Neural cell (in vitro differentiated cells): ENCODE measurements around the gene CAMKMT.
A peak's percentile ranks its signal among the peaks of the same experiment; 100 is the strongest.

Experiments used
- EP300 ChIP-seq: fragments of 450-650 bp; conservative IDR thresholded peaks from 2 replicates; pipeline ENCODE4 v1.6.1; 2014; ENCODE audit warnings: antibody characterized with exemption, mild to moderate bottlenecking, moderate library complexity; ENCODE audit not compliant: poor library complexity, severe bottlenecking
- EZH2 ChIP-seq: fragments of 200-600, 300-800 bp; shearing (Covaris generic), sonication (generic); IDR thresholded peaks from 2 replicates; pipeline ENCODE4 v1.6.1; 2014; ENCODE audit warnings: antibody characterized with exemption, low read length, borderline replicate concordance, mild to moderate bottlenecking; ENCODE audit not compliant: insufficient read depth, poor library complexity, severe bottlenecking
- MXI1 ChIP-seq: fragments of 450-650 bp; conservative IDR thresholded peaks from 2 replicates; pipeline ENCODE4 v1.6.1; 2014; ENCODE audit warnings: antibody characterized with exemption, mild to moderate bottlenecking; ENCODE audit not compliant: poor library complexity, severe bottlenecking
- POLR2AphosphoS5 ChIP-seq: IDR thresholded peaks from 2 replicates; pipeline ENCODE4 v1.6.1; 2012
- RAD21 ChIP-seq: fragments of 450-650 bp; conservative IDR thresholded peaks from 2 replicates; pipeline ENCODE4 v1.6.1; 2014; ENCODE audit warnings: antibody characterized with exemption, mild to moderate bottlenecking, moderate library complexity
- SMC3 ChIP-seq: fragments of 450-650 bp; conservative IDR thresholded peaks from 2 replicates; pipeline ENCODE4 v1.6.1; 2014; ENCODE audit warnings: antibody characterized with exemption, mild to moderate bottlenecking, moderate library complexity; ENCODE audit not compliant: poor library complexity
- TAF1 ChIP-seq: IDR thresholded peaks from 2 replicates; pipeline ENCODE4 v1.6.1; 2012; ENCODE audit warnings: low read depth
- TF ChIP-seq, protein P1 (sequence below): fragments of 450-650 bp; IDR thresholded peaks from 2 replicates; pipeline ENCODE4 v1.5.1; 2014; ENCODE audit warnings: antibody characterized with exemption, mild to moderate bottlenecking, moderate library complexity; ENCODE audit not compliant: poor library complexity, severe bottlenecking
- TF ChIP-seq, protein P2 (sequence below): IDR thresholded peaks from 2 replicates; pipeline ENCODE4 v1.6.1; 2012; ENCODE audit warnings: borderline replicate concordance

DNA sequence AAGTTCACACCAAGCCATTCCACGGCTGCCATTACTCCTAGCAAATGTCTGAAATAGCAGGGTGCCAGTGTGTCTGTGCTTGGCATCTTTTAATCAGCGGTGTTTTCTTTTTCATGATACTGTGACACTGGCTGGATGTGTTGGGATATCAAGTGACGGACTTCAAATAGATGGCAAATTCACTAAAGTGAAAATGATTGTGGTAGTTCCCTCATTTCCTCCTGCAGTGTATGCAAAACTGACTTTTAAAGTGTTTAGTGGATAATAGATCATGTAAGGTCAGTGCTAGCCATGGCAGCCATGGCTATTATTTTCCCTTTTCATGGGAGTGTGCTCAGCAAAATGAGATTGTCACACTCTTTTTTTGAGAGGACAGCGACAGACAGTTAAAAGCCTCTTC lies 318.2 kb downstream of the CAMKMT start:
- TF ChIP-seq, protein P1, sequence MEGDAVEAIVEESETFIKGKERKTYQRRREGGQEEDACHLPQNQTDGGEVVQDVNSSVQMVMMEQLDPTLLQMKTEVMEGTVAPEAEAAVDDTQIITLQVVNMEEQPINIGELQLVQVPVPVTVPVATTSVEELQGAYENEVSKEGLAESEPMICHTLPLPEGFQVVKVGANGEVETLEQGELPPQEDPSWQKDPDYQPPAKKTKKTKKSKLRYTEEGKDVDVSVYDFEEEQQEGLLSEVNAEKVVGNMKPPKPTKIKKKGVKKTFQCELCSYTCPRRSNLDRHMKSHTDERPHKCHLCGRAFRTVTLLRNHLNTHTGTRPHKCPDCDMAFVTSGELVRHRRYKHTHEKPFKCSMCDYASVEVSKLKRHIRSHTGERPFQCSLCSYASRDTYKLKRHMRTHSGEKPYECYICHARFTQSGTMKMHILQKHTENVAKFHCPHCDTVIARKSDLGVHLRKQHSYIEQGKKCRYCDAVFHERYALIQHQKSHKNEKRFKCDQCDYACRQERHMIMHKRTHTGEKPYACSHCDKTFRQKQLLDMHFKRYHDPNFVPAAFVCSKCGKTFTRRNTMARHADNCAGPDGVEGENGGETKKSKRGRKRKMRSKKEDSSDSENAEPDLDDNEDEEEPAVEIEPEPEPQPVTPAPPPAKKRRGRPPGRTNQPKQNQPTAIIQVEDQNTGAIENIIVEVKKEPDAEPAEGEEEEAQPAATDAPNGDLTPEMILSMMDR = no peak
- TF ChIP-seq, protein P2, sequence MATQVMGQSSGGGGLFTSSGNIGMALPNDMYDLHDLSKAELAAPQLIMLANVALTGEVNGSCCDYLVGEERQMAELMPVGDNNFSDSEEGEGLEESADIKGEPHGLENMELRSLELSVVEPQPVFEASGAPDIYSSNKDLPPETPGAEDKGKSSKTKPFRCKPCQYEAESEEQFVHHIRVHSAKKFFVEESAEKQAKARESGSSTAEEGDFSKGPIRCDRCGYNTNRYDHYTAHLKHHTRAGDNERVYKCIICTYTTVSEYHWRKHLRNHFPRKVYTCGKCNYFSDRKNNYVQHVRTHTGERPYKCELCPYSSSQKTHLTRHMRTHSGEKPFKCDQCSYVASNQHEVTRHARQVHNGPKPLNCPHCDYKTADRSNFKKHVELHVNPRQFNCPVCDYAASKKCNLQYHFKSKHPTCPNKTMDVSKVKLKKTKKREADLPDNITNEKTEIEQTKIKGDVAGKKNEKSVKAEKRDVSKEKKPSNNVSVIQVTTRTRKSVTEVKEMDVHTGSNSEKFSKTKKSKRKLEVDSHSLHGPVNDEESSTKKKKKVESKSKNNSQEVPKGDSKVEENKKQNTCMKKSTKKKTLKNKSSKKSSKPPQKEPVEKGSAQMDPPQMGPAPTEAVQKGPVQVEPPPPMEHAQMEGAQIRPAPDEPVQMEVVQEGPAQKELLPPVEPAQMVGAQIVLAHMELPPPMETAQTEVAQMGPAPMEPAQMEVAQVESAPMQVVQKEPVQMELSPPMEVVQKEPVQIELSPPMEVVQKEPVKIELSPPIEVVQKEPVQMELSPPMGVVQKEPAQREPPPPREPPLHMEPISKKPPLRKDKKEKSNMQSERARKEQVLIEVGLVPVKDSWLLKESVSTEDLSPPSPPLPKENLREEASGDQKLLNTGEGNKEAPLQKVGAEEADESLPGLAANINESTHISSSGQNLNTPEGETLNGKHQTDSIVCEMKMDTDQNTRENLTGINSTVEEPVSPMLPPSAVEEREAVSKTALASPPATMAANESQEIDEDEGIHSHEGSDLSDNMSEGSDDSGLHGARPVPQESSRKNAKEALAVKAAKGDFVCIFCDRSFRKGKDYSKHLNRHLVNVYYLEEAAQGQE = no peak
- TF ChIP-seq POLR2AphosphoS5 = peak; percentile 3
- TF ChIP-seq EP300 = no peak
- TF ChIP-seq TAF1 = no peak
- TF ChIP-seq EZH2 = no peak
- TF ChIP-seq SMC3 = no peak
- TF ChIP-seq MXI1 = no peak
- TF ChIP-seq RAD21 = no peak
